WTC11 (cell line): ENCODE data around the gene EFHC2.

Experiments
- CTCF ChIP-seq: fragments of 200-600 bp; IDR thresholded peaks from 2 replicates; pipeline ENCODE4 v1.8.0; 2022; ENCODE audit warnings: antibody characterized with exemption
- ETV6 ChIP-seq: sonication (generic); formaldehyde crosslinking; IDR thresholded peaks from 2 replicates; pipeline ENCODE4 v1.8.1; 2022; ENCODE audit warnings: mild to moderate bottlenecking, missing genetic modification reagents
- FOXP1 ChIP-seq: sonication (generic); formaldehyde crosslinking; IDR thresholded peaks from 2 replicates; pipeline ENCODE4 v1.8.0; 2022; ENCODE audit warnings: missing genetic modification reagents, mild to moderate bottlenecking, moderate library complexity, borderline replicate concordance
- IRF1 ChIP-seq: sonication (generic); formaldehyde crosslinking; IDR thresholded peaks from 2 replicates; pipeline ENCODE4 v1.8.0; 2023; ENCODE audit warnings: missing genetic modification reagents
- IRF2 ChIP-seq: sonication (generic); formaldehyde crosslinking; IDR thresholded peaks from 2 replicates; pipeline ENCODE4 v1.8.0; 2022; ENCODE audit warnings: low read depth, missing genetic modification reagents, borderline replicate concordance
- JUN ChIP-seq: sonication (generic); formaldehyde crosslinking; IDR thresholded peaks from 2 replicates; pipeline ENCODE4 v1.8.0; 2023; ENCODE audit warnings: mild to moderate bottlenecking, missing genetic modification reagents
- PREB ChIP-seq: sonication (generic); formaldehyde crosslinking; IDR thresholded peaks from 2 replicates; pipeline ENCODE4 v1.8.1; 2022; ENCODE audit warnings: mild to moderate bottlenecking, missing genetic modification reagents, moderate library complexity, borderline replicate concordance
- SOX15 ChIP-seq: fragments of 250-450 bp; sonication (Bioruptor Pico); IDR thresholded peaks from 2 replicates; pipeline ENCODE4 v1.9.0; 2021; ENCODE audit warnings: mild to moderate bottlenecking
- SP1 ChIP-seq: sonication (generic); formaldehyde crosslinking; conservative IDR thresholded peaks from 2 replicates; pipeline ENCODE4 v1.8.1; 2022; ENCODE audit warnings: missing genetic modification reagents
- USF2 ChIP-seq: sonication (generic); formaldehyde crosslinking; IDR thresholded peaks from 2 replicates; pipeline ENCODE4 v1.8.1; 2023; ENCODE audit warnings: mild to moderate bottlenecking, missing genetic modification reagents, moderate library complexity
- ZMAT4 ChIP-seq: fragments of 250-450 bp; sonication (Bioruptor Pico); IDR thresholded peaks from 2 replicates; pipeline ENCODE4 v1.9.0; 2021; ENCODE audit warnings: mild to moderate bottlenecking
- ZNF219 ChIP-seq: sonication (generic); formaldehyde crosslinking; IDR thresholded peaks from 2 replicates; pipeline ENCODE4 v1.8.0; 2023; ENCODE audit warnings: missing genetic modification reagents, mild to moderate bottlenecking, borderline replicate concordance
- ZNF232 ChIP-seq: sonication (generic); formaldehyde crosslinking; IDR thresholded peaks from 2 replicates; pipeline ENCODE4 v1.8.0; 2022; ENCODE audit warnings: mild to moderate bottlenecking, missing genetic modification reagents
- ZNF416 ChIP-seq: fragments of 250-450 bp; sonication (Bioruptor Pico); IDR thresholded peaks from 2 replicates; pipeline ENCODE4 v1.9.0; 2021; ENCODE audit warnings: mild to moderate bottlenecking, inconsistent platforms

GRCh38 chrX:44225667-44226066 lies 117.8 kb downstream of the EFHC2 start:
- TF ChIP-seq CTCF (no peak), IRF2 (CRISPR knock-in tag) (no peak), PREB (CRISPR knock-in tag) (no peak), ZNF232 (no peak), JUN (CRISPR knock-in tag) (no peak), ZNF219 (CRISPR knock-in tag) (no peak), USF2 (CRISPR knock-in tag) (no peak), SP1 (no peak), ZMAT4 (CRISPR knock-in tag) (no peak), FOXP1 (CRISPR knock-in tag) (no peak), SOX15 (CRISPR knock-in tag) (no peak), ZNF416 (no peak), ETV6 (CRISPR knock-in tag) (no peak), IRF1 (CRISPR knock-in tag) (no peak)
